HG03354 (cell line): ENCODE measurements around the gene EP400.

Source experiments
- ATAC-seq: cut with Tn5 transposase; IDR thresholded peaks from one replicate; pipeline ENCODE4 v1.9.1; 2021; ENCODE audit warnings: mild to moderate bottlenecking; ENCODE audit not compliant: unreplicated experiment, poor library complexity, severe bottlenecking

Gene EP400

GRCh38 chr12:131911851-131912477 lies 37.8 kb upstream of the EP400 start:
- no peak for ATAC-seq

- ATAC-seq = no peak
Measured at GRCh38 chr12:131912518-131913274, 37.0 kb upstream of the EP400 start.

GRCh38 chr12:131913666-131914065 lies 36.1 kb upstream of the EP400 start:
- ATAC-seq = no peak

- ATAC-seq = no peak
Measured at GRCh38 chr12:131914179-131914702, 35.5 kb upstream of the EP400 start.

GRCh38 chr12:131915000-131915689 lies 34.6 kb upstream of the EP400 start:
- no peak for ATAC-seq

- no peak for ATAC-seq
Measured at GRCh38 chr12:131915823-131916222, 33.9 kb upstream of the EP400 start.

- no peak for ATAC-seq
Measured at GRCh38 chr12:131916306-131917138, 33.2 kb upstream of the EP400 start.

- no peak for ATAC-seq
Measured at GRCh38 chr12:131917139-131917710, 32.5 kb upstream of the EP400 start.

- ATAC-seq = no peak
Measured at GRCh38 chr12:131917711-131918306, 31.9 kb upstream of the EP400 start.

- ATAC-seq = no peak
Measured at GRCh38 chr12:131918311-131919050, 31.3 kb upstream of the EP400 start.

GRCh38 chr12:131919051-131919347 lies 30.7 kb upstream of the EP400 start:
- ATAC-seq = no peak

GRCh38 chr12:131919366-131920156 lies 30.2 kb upstream of the EP400 start:
- ATAC-seq = no peak

- no peak for ATAC-seq
Measured at GRCh38 chr12:131920157-131920508, 29.6 kb upstream of the EP400 start.

GRCh38 chr12:131920902-131921840 lies 28.6 kb upstream of the EP400 start:
- ATAC-seq = no peak

GRCh38 chr12:131921866-131922769 lies 27.6 kb upstream of the EP400 start:
- no peak for ATAC-seq

- ATAC-seq = no peak
Measured at GRCh38 chr12:131922772-131923171, 27.0 kb upstream of the EP400 start.
